Measurements from ENCODE around the gene MEDAG.

Gene MEDAG

GRCh38 chr13:30905932-30906383 lies at the start of gene MEDAG:
MEDAG (plus strand) TSS chr13:30906271; CDS start chr13:30906516, 245 bp downstream.
- DNase-seq = no peak

DNA sequence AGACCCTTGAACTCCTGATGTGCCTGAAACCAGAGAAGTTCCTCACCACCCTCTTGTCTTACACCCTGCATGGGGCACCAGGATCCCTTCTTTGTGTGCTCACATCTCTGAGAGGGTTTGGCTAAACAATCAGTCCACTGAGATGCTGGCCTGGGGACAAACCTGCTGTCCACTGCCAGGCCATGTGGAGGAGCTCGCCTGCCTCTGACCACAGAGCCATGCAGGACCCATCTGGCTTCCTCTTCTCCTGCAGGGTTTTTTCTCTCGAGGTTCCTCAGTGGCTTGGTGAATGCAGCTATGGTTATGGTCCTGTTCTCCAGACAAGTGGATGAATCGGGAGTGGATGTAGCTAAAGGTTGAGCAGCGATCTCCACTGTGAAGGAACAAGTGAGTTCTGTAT lies 49.1 kb upstream of the MEDAG start:
- no peak for DNase-seq

GRCh38 chr13:30857636-30858035 lies 48.4 kb upstream of the MEDAG start:
- no peak for DNase-seq

- no peak for DNase-seq
These were observed 46.7 kb upstream of the MEDAG start for GRCh38 chr13:30859326-30859725.

DNA sequence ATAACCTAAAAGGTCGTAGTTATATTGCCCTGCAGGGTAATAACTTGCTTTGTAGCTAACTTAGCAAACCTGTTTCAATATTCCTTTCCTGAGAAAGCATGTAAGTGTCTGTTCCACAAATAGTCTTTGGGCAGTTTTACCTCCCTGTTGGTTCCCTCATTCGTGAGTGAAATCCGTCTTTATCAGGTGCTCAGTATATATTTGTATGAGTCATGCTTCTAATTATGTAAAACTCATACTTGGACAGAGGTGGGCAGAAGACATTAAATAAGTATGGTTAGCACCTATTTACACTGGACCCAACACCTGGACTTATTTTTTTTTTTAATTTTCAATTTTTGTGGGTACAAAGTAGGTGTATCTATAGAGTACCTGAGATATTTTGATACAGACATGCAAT lies 44.9 kb upstream of the MEDAG start:
- no peak for DNase-seq

- no peak for DNase-seq
These were observed 44.1 kb upstream of the MEDAG start for GRCh38 chr13:30861836-30862467.

GRCh38 chr13:30862707-30863106 lies 43.4 kb upstream of the MEDAG start:
- DNase-seq = no peak

DNA sequence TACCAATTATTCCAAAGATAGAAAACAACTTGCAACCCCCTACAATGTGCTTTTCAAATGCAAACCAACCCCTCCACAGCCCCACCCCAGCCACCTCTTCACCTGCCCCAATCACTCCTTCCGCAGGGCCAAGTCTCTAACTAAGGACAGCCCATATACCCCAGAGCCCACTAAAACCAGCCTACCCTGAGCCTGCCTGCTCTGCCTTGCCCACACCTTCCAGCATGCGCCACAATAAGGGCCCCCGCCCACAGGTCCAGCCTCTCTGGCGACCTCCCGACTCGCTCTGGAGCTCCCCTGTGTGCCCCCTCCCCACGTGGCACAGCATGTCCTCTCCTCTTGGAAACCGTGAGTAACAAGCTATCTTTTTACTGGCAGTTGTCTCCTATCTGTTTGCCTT lies 42.8 kb upstream of the MEDAG start:
- DNase-seq = no peak

GRCh38 chr13:30863796-30864195 lies 42.3 kb upstream of the MEDAG start:
- DNase-seq = no peak

GRCh38 chr13:30864433-30865122 lies 41.5 kb upstream of the MEDAG start:
- no peak for DNase-seq

DNA sequence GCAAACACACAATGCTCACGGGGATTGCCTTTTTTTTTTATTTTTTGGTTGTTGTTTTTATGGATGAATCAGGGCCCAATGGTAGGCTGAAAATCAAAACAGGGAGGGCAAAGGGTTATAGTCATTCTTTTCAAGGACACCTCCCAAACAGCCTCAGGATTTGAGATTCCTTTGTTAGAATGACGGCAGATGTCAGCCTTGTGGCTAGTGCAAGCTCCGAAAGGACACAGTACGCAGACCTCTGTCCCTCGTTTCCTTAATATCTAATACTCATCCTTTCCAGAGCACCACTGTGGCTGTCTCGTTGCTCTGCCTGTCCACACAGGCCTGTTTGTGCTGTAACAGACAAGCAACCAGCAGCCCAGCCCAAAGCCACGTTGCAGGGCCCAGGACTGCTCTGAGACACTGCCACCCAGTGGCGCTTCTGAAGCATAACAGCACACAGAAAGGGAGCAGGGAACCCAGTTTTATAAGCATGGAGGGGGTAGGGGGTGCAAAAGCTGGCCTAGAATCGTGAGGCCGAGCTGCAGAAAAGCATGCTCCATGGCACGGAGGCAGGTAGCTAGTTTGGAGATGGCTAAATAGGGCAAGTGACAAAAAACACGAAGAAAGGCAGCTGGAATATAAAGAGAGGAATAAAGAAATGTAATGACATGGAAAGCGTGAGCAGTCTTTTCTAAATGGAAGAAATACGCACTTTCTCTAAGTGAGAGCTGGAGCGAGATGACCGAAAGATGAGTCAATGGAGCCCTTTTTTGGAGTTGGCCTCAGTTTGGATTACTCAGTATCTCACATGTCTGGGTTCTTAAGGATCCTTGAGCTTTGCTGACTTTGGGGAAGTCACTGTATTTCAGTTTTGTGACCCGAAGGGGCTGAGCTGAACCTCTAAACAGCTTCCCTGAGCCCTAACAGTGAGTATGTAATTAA lies 40.7 kb upstream of the MEDAG start:
- DNase-seq = peak; percentile 64

DNA sequence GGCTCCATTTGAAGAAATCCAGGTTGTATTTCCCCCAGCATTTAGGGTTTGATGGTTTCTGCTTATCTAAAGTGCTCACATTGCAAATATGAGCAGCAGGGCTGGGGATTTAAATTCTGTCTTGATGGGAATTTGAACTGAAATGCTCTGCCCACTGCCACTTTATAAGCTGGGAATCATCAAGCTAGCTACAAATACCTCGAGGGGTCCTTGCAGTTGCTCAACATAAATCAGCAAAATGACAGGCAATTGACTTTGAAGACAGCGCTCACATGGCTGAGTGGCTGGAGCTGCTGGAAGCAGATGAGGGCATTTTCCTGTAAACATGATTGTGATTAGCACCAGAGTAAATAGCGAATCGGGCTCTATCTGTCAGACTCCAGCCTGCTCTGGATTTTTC lies 39.4 kb upstream of the MEDAG start:
- DNase-seq = no peak

DNA sequence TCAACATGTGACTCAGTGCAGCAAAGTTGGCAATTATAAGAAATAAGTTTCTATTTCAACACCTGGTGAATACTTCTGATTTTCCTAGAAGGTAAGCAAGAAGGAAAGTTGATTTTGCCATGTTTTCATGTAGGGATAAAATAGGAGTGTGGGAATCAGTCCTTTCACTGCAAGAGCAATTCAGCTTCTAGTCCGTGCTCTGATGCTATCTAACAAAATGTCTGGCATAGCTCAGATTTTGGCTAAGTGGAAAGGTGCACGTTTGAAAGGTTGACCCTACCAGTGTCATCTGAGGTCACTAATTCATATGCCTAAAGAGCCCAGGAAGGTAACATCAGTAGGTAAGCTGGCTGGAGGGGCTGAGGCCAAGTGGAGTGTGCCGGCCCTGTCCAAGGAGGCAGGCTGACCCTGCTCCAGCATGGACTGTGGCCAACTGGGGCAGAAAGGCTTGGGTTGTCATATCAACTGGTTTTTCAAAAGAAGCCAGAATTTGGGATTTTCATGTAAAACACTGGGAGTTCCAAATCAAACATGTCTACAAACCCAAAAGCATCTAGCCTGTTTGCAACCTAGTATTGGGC lies 38.9 kb upstream of the MEDAG start:
- DNase-seq = no peak

GRCh38 chr13:30868799-30869470 lies 37.1 kb upstream of the MEDAG start:
- DNase-seq = no peak

DNA sequence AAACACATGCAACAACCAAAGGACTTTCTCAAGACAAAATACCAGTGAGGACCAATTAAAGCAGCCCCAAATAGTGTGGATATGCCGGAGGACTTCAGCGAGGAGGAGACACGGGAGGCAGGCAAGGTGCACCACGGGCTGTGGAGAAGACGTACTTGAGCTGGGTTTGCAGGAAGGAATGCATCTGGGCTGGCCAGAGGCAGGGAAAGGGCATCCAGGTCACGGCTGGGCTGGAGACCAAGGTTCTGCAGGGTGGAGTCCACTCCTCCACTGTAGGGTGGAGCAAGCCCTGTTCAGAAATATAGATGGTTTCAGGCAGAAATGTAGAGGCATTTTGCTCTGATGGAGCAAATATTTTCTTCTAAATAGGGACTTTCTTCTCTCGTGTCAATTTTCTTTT lies 36.6 kb upstream of the MEDAG start:
- no peak for DNase-seq

DNA sequence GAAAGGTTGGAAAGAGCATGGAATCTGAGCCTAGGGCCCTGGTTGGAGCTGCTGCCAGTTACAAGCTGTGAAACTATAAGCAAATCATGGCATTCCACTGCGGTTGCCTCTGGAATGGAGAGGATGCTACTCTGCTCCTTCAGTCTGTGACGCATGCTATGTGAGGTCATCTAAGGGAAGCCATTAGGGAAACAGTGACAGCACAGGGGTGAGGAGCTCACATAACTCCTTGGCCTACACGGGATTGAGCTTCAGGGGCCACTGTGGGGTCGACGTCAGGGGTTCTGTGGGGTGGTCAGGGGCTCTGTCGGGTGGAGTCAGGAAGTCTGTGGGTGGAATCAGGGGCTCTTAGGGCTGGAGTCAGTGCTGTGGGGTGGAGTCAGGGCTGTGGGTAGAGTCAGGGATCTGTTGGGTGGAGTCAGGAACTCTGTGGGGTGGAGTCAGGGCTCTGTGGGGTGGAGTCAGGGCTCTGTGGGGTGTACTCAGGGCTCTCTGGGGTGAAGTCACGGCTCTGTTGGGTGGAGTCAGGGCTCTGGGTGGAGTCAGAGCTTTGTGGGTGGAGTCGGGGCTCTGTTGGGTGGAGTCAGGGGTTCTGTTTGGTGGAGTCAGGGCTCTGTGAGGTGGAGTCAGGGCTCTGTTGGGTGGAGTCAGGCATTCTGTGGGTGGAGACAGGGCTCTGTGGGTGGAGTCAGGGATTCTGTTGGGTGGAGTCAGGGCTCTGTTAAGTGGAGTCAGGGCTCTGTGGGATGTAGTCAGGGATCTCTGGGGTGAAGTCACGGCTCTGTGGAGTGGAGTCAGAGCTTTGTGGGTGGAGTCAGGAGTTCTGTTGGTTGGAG lies 35.8 kb upstream of the MEDAG start:
- DNase-seq = no peak

DNA sequence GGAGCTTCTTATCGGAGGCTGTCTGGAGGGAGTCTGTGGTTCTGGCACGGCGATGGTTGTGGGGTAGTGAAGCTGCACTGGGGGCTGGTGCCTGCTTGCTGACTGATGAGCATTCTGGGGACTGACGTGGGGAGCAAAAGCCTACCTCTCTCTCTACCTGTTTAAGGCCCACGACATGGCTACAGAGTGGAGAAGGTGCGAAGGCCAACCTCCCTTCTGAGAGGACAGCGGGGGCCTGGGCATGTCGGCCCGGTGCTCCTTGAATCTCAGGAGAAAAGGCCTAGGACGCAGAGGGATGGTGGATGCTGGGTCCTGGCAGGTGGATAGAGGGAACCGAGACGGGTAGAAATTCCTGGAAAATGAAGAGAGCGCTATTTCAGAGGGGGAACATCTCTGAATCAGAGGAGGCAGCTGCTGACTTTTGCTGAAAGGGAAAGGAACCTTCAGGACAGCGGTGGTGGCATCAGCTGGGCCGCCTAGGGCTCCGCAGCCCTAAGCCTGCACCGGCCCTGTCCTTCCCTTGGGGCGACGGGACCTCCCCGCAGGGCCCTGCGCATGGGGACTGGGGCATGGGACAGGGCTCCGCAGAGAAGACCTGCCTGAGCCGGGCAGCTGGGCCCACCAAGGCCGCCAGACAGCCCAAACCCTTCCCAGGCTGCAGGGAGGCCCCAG lies 35.0 kb upstream of the MEDAG start:
- no peak for DNase-seq

GRCh38 chr13:30871588-30872275 lies 34.3 kb upstream of the MEDAG start:
- peak; percentile 79 for DNase-seq

GRCh38 chr13:30872276-30872594 lies 33.8 kb upstream of the MEDAG start:
- DNase-seq = peak; percentile 32

- peak; percentile 75 for DNase-seq
These were observed 33.2 kb upstream of the MEDAG start for GRCh38 chr13:30872685-30873461.

Measured in NCI-H446 treated with DMSO at 0.1 percent for 48 hours (cell line).